Caco-2 (cell line): ENCODE measurements around the gene ZNF19. TPM values are rescaled to one million over a fixed set of nuclear protein-coding genes. Genes with fewer than 3 reads are reported as not detected.

Experiments used
- BruUV-seq: library from RNA; stranded (reverse); fragments of 400-500 nt; replicated peaks from 2 replicates; lab custom pipeline; 2021; lab: Mats Ljungman, UMichigan
- CTCF ChIA-PET: fragments of 300-600 bp; sonication (Branson Sonifier 250); formaldehyde crosslinking; loops from one replicate; lab custom pipeline; 2022; ENCODE audit warnings: antibody characterized with exemption; lab: Charles Lee
- POLR2A ChIA-PET: fragments of 300-600 bp; sonication (Branson Sonifier 250); formaldehyde crosslinking; loops from one replicate; lab custom pipeline; 2022; ENCODE audit warnings: antibody characterized with exemption; lab: Charles Lee
- DNase-seq, 2 experiments: peaks; one replicate each; pipeline versions ENCODE4 v3.0.0 to v3.0.0-alpha.2; 2020 to 2022
- H3K27me3 ChIP-seq: replicated peaks from 2 replicates; pipeline ENCODE4 v1.6.0; 2011; ENCODE audit warnings: low read length; ENCODE audit not compliant: control insufficient read depth, insufficient read depth
- H3K36me3 ChIP-seq: 2 replicates; pipeline ENCODE4 v1.5.1; 2011; ENCODE audit warnings: low read length; ENCODE audit not compliant: control insufficient read depth, insufficient read depth
- H3K4me1 ChIP-seq: fragments of 250-450 bp; sonication (Bioruptor Pico); 2 replicates; pipeline ENCODE4 v1.5.1; 2020; ENCODE audit warnings: mild to moderate bottlenecking
- H3K4me3 ChIP-seq: 2 replicates; pipeline ENCODE4 v1.5.1; 2011; ENCODE audit warnings: low read depth, mild to moderate bottlenecking, control low read depth, low read length
- H3K9me3 ChIP-seq: fragments of 250-450 bp; sonication (Bioruptor Pico); 2 replicates; pipeline ENCODE4 v1.5.1; 2020; ENCODE audit warnings: mild to moderate bottlenecking, moderate library complexity
- H3K27ac Mint-ChIP-seq: one replicate; pipeline ENCODE4 v1.8.0; 2022; ENCODE audit warnings: mixed read lengths; ENCODE audit not compliant: unreplicated experiment
- H3K27me3 Mint-ChIP-seq: one replicate; pipeline ENCODE4 v1.8.0; 2022; ENCODE audit warnings: mixed read lengths; ENCODE audit not compliant: insufficient read depth, unreplicated experiment
- H3K36me3 Mint-ChIP-seq: one replicate; pipeline ENCODE4 v1.8.0; 2022; ENCODE audit warnings: mild to moderate bottlenecking, mixed read lengths; ENCODE audit not compliant: insufficient read depth, unreplicated experiment
- H3K4me1 Mint-ChIP-seq: one replicate; pipeline ENCODE4 v1.8.0; 2022; ENCODE audit warnings: low read depth, mixed read lengths; ENCODE audit not compliant: unreplicated experiment
- H3K4me3 Mint-ChIP-seq: one replicate; pipeline ENCODE4 v1.8.0; 2022; ENCODE audit warnings: mild to moderate bottlenecking, moderate library complexity, mixed read lengths; ENCODE audit not compliant: unreplicated experiment
- H3K9me3 Mint-ChIP-seq: one replicate; pipeline ENCODE4 v1.8.0; 2022; ENCODE audit warnings: mixed read lengths; ENCODE audit not compliant: unreplicated experiment
- CTCF ChIP-seq, 2 experiments: fragments of 200-600 bp in 1 of 2; IDR thresholded peaks; 1 replicate in 1 of 2; 2 replicates in 1 of 2; pipeline versions ENCODE4 v1.5.1 to v1.8.0; 2011 to 2022; ENCODE audit warnings: antibody characterized with exemption in 1 of 2, control low read depth in 1 of 2, inconsistent platforms in 1 of 2, low read depth in 1 of 2, low read length in 1 of 2, mild to moderate bottlenecking in 1 of 2, moderate library complexity in 1 of 2; ENCODE audit not compliant: insufficient read depth in 1 of 2, severe bottlenecking in 1 of 2, unreplicated experiment in 1 of 2
- intact Hi-C: fragments of 100-400 bp; cut with micrococcal nuclease; formaldehyde crosslinking; loops from one replicate; pipeline ENCODE4 v1.10.0; 2022; ENCODE audit not compliant: unreplicated experiment
- total RNA-seq: library from RNA; stranded (reverse); gene quantifications from 2 replicates; pipeline ENCODE4 v1.2.3, GENCODE V29; 2022

ZNF19 gene
- total RNA-seq, 1 experiment from 2014 or later: 5.1 TPM

- Histone ChIP-seq H3K4me1 (no peaks in the 10 kb centered on the region), H3K36me3 (no peaks in the 10 kb centered on the region), H3K4me3 (no peak overlapping the region), H3K27me3 (no peaks in the 10 kb centered on the region), H3K9me3 (peaks cover 7% of the 10 kb centered on the region; the same call in 1 of the 2 replicates)
- Mint-ChIP-seq H3K4me3 (no peak overlapping the region), H3K9me3 (peaks cover 12% of the 10 kb centered on the region), H3K27ac (no peak overlapping the region), H3K27me3 (peaks cover 22% of the 10 kb centered on the region), H3K4me1 (no peaks in the 10 kb centered on the region), H3K36me3 (no peaks in the 10 kb centered on the region)
- CTCF ChIA-PET: no interaction called here
- no peak for DNase-seq
- POLR2A ChIA-PET: no interaction called here
- intact Hi-C loops: no loop called here
- BruUV-seq: no TSS peak
- TF ChIP-seq CTCF (IDR thresholded peaks at IDR 0.05; ENCODE audit: insufficient read depth in 1 of 2, low read depth in 1 of 2, low read length in 1 of 2, severe bottlenecking in 1 of 2, unreplicated experiment in 1 of 2): no peak
Measured at GRCh38 chr16:71439523-71439922, 49.6 kb downstream of the ZNF19 start.

GRCh38 chr16:71436473-71436872, 52.7 kb downstream of the ZNF19 start:
- no peak for TF ChIP-seq CTCF (IDR thresholded peaks at IDR 0.05; ENCODE audit: insufficient read depth in 1 of 2, low read depth in 1 of 2, low read length in 1 of 2, severe bottlenecking in 1 of 2, unreplicated experiment in 1 of 2)
- Histone ChIP-seq H3K36me3 (no peaks in the 10 kb centered on the region), H3K27me3 (no peaks in the 10 kb centered on the region; the same call in 1 of the 2 replicates), H3K4me3 (no peak overlapping the region), H3K9me3 (no peaks in the 10 kb centered on the region), H3K4me1 (no peaks in the 10 kb centered on the region)
- no peaks in the 10 kb centered on the region for H3K9me3 Mint-ChIP-seq
- no peak overlapping the region for H3K27ac Mint-ChIP-seq
- H3K27me3 Mint-ChIP-seq: peaks cover 27% of the 10 kb centered on the region
- intact Hi-C loops: no loop called here
- ChIA-PET CTCF (interaction anchor here (0.6 kb wide), 1 partner anchor 635 kb away, joined by 3 read pairs; no protein-coding TSS in a partner anchor), POLR2A (no interaction called here)
- no peak for DNase-seq
- H3K36me3 Mint-ChIP-seq: no peaks in the 10 kb centered on the region
- H3K4me1 Mint-ChIP-seq: no peaks in the 10 kb centered on the region
- no TSS peak for BruUV-seq
- no peak overlapping the region for H3K4me3 Mint-ChIP-seq

DNA sequence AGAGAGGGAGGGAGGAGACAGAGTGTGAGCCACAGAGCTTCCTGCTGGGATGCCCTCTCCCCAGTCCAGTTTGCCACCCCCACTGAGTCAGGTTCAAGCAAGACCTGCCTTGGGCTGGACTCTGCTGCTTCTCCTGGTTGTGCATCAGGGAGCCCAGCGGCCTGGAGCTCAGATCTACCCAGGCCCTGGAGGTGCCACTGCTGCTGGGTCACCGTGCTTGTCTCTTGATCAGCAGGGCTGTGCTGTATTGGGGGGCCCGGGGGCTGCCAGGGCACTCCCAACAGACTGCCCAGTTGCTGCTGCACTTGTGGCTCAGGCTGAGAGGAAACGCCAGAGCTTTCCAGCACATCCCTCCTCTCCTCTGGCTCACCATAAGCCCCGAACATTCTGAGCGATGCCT, 56.2 kb downstream of the ZNF19 start:
- ChIA-PET CTCF (no interaction called here), POLR2A (no interaction called here)
- no TSS peak for BruUV-seq
- no peak for TF ChIP-seq CTCF (IDR thresholded peaks at IDR 0.05; ENCODE audit: insufficient read depth in 1 of 2, low read depth in 1 of 2, low read length in 1 of 2, severe bottlenecking in 1 of 2, unreplicated experiment in 1 of 2)
- no peaks in the 10 kb centered on the region for H3K36me3 ChIP-seq
- no peaks in the 10 kb centered on the region for H3K36me3 Mint-ChIP-seq
- H3K4me3 Mint-ChIP-seq: no peak overlapping the region
- no peak overlapping the region for H3K27ac Mint-ChIP-seq
- H3K9me3 ChIP-seq: peaks cover 9% of the 10 kb centered on the region
- peaks cover 10% of the 10 kb centered on the region for H3K9me3 Mint-ChIP-seq
- H3K27me3 ChIP-seq: no peaks in the 10 kb centered on the region; the same call in none of the 2 replicates
- no peak for DNase-seq
- H3K4me3 ChIP-seq: no peak overlapping the region
- H3K27me3 Mint-ChIP-seq: peaks cover 13% of the 10 kb centered on the region
- H3K4me1 ChIP-seq: no peaks in the 10 kb centered on the region
- intact Hi-C loops: no loop called here
- no peaks in the 10 kb centered on the region for H3K4me1 Mint-ChIP-seq
